Measurements from ENCODE around the gene PPP1R1A.

Gene PPP1R1A, protein sequence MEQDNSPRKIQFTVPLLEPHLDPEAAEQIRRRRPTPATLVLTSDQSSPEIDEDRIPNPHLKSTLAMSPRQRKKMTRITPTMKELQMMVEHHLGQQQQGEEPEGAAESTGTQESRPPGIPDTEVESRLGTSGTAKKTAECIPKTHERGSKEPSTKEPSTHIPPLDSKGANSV

DNA sequence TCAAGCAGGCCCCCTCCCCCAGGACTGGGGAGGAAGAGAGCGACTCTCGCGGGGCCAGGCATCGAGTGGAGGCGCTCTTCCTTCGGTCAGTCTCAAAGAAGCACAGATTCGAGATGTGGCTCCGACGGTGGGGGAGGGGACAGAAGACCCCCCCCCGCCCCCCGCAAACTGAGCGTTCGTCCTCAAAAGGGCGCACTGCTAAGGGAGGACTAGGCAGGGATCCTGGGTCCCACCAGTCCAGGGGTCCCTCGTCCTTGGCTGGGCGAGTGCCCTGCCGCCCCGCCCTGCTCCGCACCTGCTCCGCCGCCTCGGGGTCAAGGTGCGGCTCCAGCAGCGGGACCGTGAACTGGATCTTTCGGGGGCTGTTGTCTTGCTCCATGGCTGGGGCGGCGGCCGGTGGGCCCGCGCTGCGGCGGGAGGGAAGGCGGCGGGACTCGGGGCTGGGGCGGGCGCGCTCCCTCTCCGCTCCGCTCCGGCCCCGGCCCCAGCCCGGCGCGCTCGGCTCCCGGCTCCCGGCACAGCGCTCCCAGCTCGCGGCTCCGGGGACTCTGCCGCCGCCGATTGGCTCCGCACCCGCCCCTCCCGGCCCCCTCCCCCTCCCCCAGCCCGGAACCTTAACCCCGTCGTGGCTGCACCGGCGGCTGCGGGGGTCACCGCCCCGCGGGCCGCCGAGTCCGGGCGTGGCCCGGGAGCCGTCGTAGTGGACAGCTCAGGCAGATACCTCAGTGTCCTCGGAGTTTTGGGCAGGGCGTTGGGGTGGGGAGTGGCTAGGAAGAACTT is at the start of gene PPP1R1A:
Gene PPP1R1A (minus strand): TSS at position 550 of the 780 bp plus-strand sequence. CDS start 171 bp downstream, at position 379.
- H3K27ac ChIP-seq: no peak within 1 kb of the TSS
- no peaks in the 10 kb centered on the region for H3K9me3 ChIP-seq (ENCODE audit: severe bottlenecking)
- TF ChIP-seq, protein P1, sequence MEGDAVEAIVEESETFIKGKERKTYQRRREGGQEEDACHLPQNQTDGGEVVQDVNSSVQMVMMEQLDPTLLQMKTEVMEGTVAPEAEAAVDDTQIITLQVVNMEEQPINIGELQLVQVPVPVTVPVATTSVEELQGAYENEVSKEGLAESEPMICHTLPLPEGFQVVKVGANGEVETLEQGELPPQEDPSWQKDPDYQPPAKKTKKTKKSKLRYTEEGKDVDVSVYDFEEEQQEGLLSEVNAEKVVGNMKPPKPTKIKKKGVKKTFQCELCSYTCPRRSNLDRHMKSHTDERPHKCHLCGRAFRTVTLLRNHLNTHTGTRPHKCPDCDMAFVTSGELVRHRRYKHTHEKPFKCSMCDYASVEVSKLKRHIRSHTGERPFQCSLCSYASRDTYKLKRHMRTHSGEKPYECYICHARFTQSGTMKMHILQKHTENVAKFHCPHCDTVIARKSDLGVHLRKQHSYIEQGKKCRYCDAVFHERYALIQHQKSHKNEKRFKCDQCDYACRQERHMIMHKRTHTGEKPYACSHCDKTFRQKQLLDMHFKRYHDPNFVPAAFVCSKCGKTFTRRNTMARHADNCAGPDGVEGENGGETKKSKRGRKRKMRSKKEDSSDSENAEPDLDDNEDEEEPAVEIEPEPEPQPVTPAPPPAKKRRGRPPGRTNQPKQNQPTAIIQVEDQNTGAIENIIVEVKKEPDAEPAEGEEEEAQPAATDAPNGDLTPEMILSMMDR (IDR thresholded peaks at IDR 0.05; ENCODE audit: low read depth, low read length): no peak
- peak; percentile 26 for DNase-seq
- no peaks in the 10 kb centered on the region for H3K36me3 ChIP-seq
- H3K4me3 ChIP-seq (ENCODE audit: low read depth, low read length): peak within 1 kb of the TSS; percentile 57
- peaks cover 46% of the 10 kb centered on the region for H3K27me3 ChIP-seq (ENCODE audit: insufficient read depth, low read depth, severe bottlenecking)

DNA sequence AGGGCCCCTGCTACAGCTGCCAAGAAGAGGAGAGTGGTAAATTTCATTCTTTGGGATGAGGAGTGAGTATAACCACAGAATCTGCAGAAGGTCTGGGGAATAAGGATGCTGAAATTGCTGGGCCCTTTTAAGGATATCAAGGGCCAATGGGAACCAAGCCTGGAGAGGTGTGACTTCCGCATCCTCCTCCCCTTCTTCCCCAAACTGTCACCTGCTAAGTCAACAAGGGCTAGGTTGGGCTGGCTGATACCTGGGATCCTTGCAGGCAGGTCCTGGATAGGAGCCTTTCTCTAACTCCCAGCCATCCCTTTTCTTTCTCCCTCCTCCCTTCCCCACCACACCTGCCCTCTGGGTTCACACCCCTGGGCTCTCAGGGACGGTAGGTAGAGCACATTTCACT is 46.3 kb upstream of the PPP1R1A start, which contains the start of gene LACRT:
Gene LACRT (minus strand): TSS at position 101 of the 400 bp plus-strand sequence. CDS start 54 bp downstream, at position 47.
- H3K27ac ChIP-seq: no peak within 1 kb of the TSS
- no peak for DNase-seq
- no peak within 1 kb of the TSS for H3K4me3 ChIP-seq (ENCODE audit: low read depth, low read length)
- H3K9me3 ChIP-seq (ENCODE audit: severe bottlenecking): peaks cover 7% of the 10 kb centered on the region
- no peaks in the 10 kb centered on the region for H3K36me3 ChIP-seq
- TF ChIP-seq, protein P1 (IDR thresholded peaks at IDR 0.05; ENCODE audit: low read depth, low read length): no peak
- peaks cover 71% of the 10 kb centered on the region for H3K27me3 ChIP-seq (ENCODE audit: insufficient read depth, low read depth, severe bottlenecking)

DNA sequence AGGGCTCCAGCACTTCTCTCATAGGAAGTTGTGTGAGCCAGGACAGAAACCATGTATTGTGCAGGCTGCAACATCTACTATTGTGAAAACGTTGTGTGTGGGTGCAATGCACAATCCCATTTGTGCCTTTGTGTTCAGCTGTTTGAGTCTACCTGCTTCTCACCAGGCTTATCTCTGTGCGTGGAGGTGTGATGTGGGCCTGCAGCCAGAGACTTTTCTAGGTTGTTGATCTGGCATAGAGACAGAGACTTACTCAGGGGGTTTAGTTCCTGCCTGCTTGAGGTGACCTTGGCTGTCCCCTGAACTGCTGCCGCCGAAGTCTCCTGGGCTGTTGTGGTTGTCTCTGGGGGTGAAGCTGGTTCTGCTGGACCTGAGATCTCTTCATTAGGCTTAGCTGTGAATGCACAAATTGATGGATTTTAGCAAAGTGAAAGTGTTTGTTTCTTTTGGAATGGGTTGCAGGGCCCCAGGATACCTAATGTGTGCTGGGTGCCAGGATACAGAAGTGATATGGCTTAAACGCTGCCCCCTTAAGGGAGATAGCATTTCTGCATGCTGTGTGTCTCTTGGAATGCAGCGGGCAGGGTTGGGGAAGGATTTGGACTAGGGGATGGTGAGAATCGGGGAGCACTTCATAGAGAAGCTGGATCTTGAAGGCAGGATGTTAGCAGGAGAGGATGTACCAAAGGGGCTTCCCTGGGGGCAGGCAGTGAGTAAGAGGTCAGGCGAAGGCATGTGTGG is 43.7 kb upstream of the PPP1R1A start:
- no peaks in the 10 kb centered on the region for H3K36me3 ChIP-seq
- peaks cover 13% of the 10 kb centered on the region for H3K9me3 ChIP-seq (ENCODE audit: severe bottlenecking)
- H3K27ac ChIP-seq: no peak overlapping the region
- DNase-seq: no peak
- TF ChIP-seq, protein P1 (IDR thresholded peaks at IDR 0.05; ENCODE audit: low read depth, low read length): 0 out of 2 replicates have a peak, but pooled peaks have one; percentile 11
- H3K4me3 ChIP-seq (ENCODE audit: low read depth, low read length): no peak overlapping the region
- H3K27me3 ChIP-seq (ENCODE audit: insufficient read depth, low read depth, severe bottlenecking): peaks cover 78% of the 10 kb centered on the region

DNA sequence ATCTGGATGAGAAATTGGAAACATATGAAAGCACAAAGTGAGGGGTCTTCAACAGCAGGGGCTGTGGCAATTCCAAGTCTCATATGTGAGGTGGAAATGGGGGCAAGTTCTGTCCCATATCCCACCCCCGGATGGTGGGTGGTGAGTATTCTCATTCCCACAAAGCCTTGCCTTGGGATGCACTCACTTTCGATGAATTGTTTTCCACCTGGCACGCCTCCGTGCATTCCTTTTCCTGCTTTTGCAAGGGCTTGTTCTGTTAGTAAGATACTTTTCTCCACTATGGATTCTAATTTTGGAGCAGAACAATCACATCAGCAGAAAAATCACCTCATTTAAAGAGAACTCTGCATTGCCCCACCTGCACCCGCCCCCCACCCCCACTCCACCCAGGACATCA is 43.1 kb upstream of the PPP1R1A start:
- H3K9me3 ChIP-seq (ENCODE audit: severe bottlenecking): peaks cover 15% of the 10 kb centered on the region
- H3K27ac ChIP-seq: no peak overlapping the region
- TF ChIP-seq, protein P1 (IDR thresholded peaks at IDR 0.05; ENCODE audit: low read depth, low read length): no peak
- H3K4me3 ChIP-seq (ENCODE audit: low read depth, low read length): no peak overlapping the region
- DNase-seq: no peak
- H3K27me3 ChIP-seq (ENCODE audit: insufficient read depth, low read depth, severe bottlenecking): peaks cover 72% of the 10 kb centered on the region
- no peaks in the 10 kb centered on the region for H3K36me3 ChIP-seq

DNA sequence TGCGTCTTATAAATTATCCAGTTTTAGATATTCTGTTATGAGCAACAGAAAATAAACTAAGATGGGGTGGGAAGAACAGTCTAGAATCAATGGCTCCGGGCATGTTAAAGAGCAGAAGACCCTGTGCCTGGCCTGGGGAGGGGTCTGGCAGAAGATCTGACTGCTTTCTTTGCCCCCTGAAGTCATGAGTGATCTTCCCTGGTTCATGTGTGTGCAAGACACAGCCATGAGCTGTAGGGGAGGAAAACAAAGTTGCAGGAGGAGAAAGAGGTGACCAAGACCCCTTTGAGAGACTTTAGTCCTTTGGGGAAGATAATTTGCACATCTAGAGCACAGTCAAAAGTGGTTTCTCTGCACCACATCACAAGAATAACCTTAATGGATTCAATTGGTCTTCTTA is 41.5 kb upstream of the PPP1R1A start:
- Histone ChIP-seq H3K4me3 (ENCODE audit: low read depth, low read length) (no peak overlapping the region), H3K27ac (no peak overlapping the region), H3K27me3 (ENCODE audit: insufficient read depth, low read depth, severe bottlenecking) (peaks cover 64% of the 10 kb centered on the region), H3K36me3 (no peaks in the 10 kb centered on the region), H3K9me3 (ENCODE audit: severe bottlenecking) (peaks cover 15% of the 10 kb centered on the region)
- no peak for DNase-seq
- TF ChIP-seq, protein P1 (IDR thresholded peaks at IDR 0.05; ENCODE audit: low read depth, low read length): no peak

All from WERI-Rb-1 (cell line).